HepG2 (cell line): ENCODE results near the gene SOX5. TPM values are rescaled to one million over a fixed set of nuclear protein-coding genes. Genes with fewer than 3 reads are reported as not detected.

Source experiments
- ATAC-seq: fragments of 200-7000 bp; cut with Tn5 transposase; 3 replicates; pipeline ENCODE4 v1.9.1; 2020; ENCODE audit warnings: mild to moderate bottlenecking, moderate library complexity
- BruUV-seq: library from RNA; stranded (reverse); fragments of 400-500 nt; replicated peaks from 2 replicates; lab custom pipeline; 2021; lab: Mats Ljungman, UMichigan
- CTCF ChIA-PET: fragments of 300-600 bp; formaldehyde crosslinking; extraction: SDS; loops from one replicate; lab custom pipeline; 2021; ENCODE audit warnings: low total read pairs, inconsistent platforms, low intra/inter-chr PET ratio; lab: Yijun Ruan, JAX
- POLR2A ChIA-PET: fragments of 350-600 bp; sonication (Branson Sonifier 250); formaldehyde crosslinking; loops from one replicate; lab custom pipeline; 2020; ENCODE audit warnings: antibody characterized with exemption, inconsistent platforms; lab: Yijun Ruan, JAX
- DNase-seq: peaks from one replicate; pipeline ENCODE4 v3.0.0-alpha.2; 2015; ENCODE audit warnings: low spot score
- FAIRE-seq: peaks from 3 replicates; lab custom pipeline; 2011; peaks lifted over from hg19 to GRCh38; lab: Jason Lieb, UNC
- H2AFZ ChIP-seq: one replicate; pipeline ENCODE4 v1.6.1; 2011; ENCODE audit warnings: low read length, inconsistent platforms
- H3K27ac ChIP-seq: fragments of 300-600 bp; 3 replicates; pipeline ENCODE4 v1.8.0; 2011; ENCODE audit warnings: mixed run types, mild to moderate bottlenecking, mixed read lengths, low read length, inconsistent platforms; ENCODE audit not compliant: insufficient read depth; ENCODE audit errors: extremely low read length
- H3K27me3 ChIP-seq, 2 experiments: fragments of 200-600 bp in 1 of 2; 2 replicates in 1 of 2; 3 replicates in 1 of 2; pipeline versions ENCODE4 v1.6.0 to v1.8.0; 2011; ENCODE audit warnings: low read length in 2 of 2, mild to moderate bottlenecking in 2 of 2, moderate library complexity in 2 of 2, inconsistent platforms in 1 of 2; ENCODE audit not compliant: insufficient read depth in 2 of 2, control insufficient read depth in 1 of 2
- H3K36me3 ChIP-seq, 2 experiments: fragments of 200-600 bp in 1 of 2; replicated peaks in 1 of 2; 2 replicates in 1 of 2; 3 replicates in 1 of 2; pipeline versions ENCODE4 v1.5.1 to v1.8.0; 2011; ENCODE audit warnings: low read length in 2 of 2, inconsistent platforms in 1 of 2; ENCODE audit not compliant: insufficient read depth in 2 of 2, control insufficient read depth in 1 of 2
- H3K4me1 ChIP-seq: 2 replicates; pipeline ENCODE4 v1.5.1; 2012; ENCODE audit warnings: low read length, inconsistent platforms; ENCODE audit not compliant: insufficient read depth
- H3K4me2 ChIP-seq: 2 replicates; pipeline ENCODE4 v1.6.0; 2011; ENCODE audit warnings: low read depth, low read length, inconsistent platforms
- H3K4me3 ChIP-seq, 3 experiments: fragments of 200-600 bp in 1 of 3; sonication (generic), shearing (Covaris generic) in 1 of 3; replicated peaks in 1 of 3; 2 replicates each; pipeline ENCODE4 v1.5.1; 2011 to 2016; ENCODE audit warnings: low read length in 3 of 3, inconsistent platforms in 2 of 3, low read depth in 2 of 3, mild to moderate bottlenecking in 2 of 3, control low read depth in 1 of 3, mixed read lengths in 1 of 3; ENCODE audit not compliant: insufficient read depth in 1 of 3
- H3K79me2 ChIP-seq: one replicate; pipeline ENCODE4 v1.6.1; 2011; ENCODE audit warnings: low read length, inconsistent platforms; ENCODE audit not compliant: insufficient read depth
- H3K9ac ChIP-seq: 2 replicates; pipeline ENCODE4 v1.6.0; 2011; ENCODE audit warnings: mild to moderate bottlenecking, low read depth, low read length, inconsistent platforms; ENCODE audit not compliant: insufficient read depth
- H3K9me3 ChIP-seq: 2 replicates; pipeline ENCODE4 v1.5.1; 2012; ENCODE audit warnings: mild to moderate bottlenecking, low read length
- H4K20me1 ChIP-seq: 2 replicates; pipeline ENCODE4 v1.6.0; 2011; ENCODE audit warnings: inconsistent platforms, mild to moderate bottlenecking, low read length, moderate library complexity; ENCODE audit not compliant: insufficient read depth
- ELF4 ChIP-seq: sonication (generic); formaldehyde crosslinking; IDR thresholded peaks from 2 replicates; pipeline ENCODE4 v1.5.0; 2020; ENCODE audit warnings: missing genetic modification reagents, mild to moderate bottlenecking, moderate library complexity, borderline replicate concordance
- FOXA3 ChIP-seq: IDR thresholded peaks from 2 replicates; pipeline ENCODE4 v1.6.1; 2016; ENCODE audit warnings: missing genetic modification reagents, missing compliant biosample characterization
- GZF1 ChIP-seq: sonication (generic); formaldehyde crosslinking; IDR thresholded peaks from 2 replicates; pipeline ENCODE4 v1.5.1; 2020; ENCODE audit warnings: mild to moderate bottlenecking, missing genetic modification reagents
- KDM1A ChIP-seq: IDR thresholded peaks from 2 replicates; pipeline ENCODE4 v1.6.1; 2016; ENCODE audit warnings: missing compliant biosample characterization
- MBNL3 ChIP-seq: fragments of 250-450 bp; sonication (Bioruptor Pico); conservative IDR thresholded peaks from 2 replicates; pipeline ENCODE4 v1.8.0; 2022; ENCODE audit warnings: mild to moderate bottlenecking, inconsistent platforms
- PAXIP1 ChIP-seq: sonication (generic); formaldehyde crosslinking; conservative IDR thresholded peaks from 2 replicates; pipeline ENCODE4 v1.4.0; 2020; ENCODE audit warnings: mild to moderate bottlenecking, missing genetic modification reagents, moderate library complexity
- SETDB1 ChIP-seq: sonication (generic); formaldehyde crosslinking; IDR thresholded peaks from 2 replicates; pipeline ENCODE4 v1.5.1; 2020; ENCODE audit warnings: missing genetic modification reagents, mild to moderate bottlenecking, borderline replicate concordance
- THYN1 ChIP-seq: sonication (generic); formaldehyde crosslinking; IDR thresholded peaks from 2 replicates; pipeline ENCODE4 v1.8.1; 2023; ENCODE audit warnings: low read depth, mild to moderate bottlenecking, moderate library complexity, missing genetic modification reagents, borderline replicate concordance
- ZKSCAN5 ChIP-seq: sonication (generic); formaldehyde crosslinking; IDR thresholded peaks from 2 replicates; pipeline ENCODE4 v1.5.1; 2020; ENCODE audit warnings: mild to moderate bottlenecking, missing genetic modification reagents
- ZNF121 ChIP-seq: sonication (generic); formaldehyde crosslinking; IDR thresholded peaks from 2 replicates; pipeline ENCODE4 v1.5.0; 2020; ENCODE audit warnings: mild to moderate bottlenecking, missing genetic modification reagents
- ZNF432 ChIP-seq: sonication (generic); formaldehyde crosslinking; IDR thresholded peaks from 2 replicates; pipeline ENCODE4 v1.5.0; 2020; ENCODE audit warnings: missing genetic modification reagents, mild to moderate bottlenecking, borderline replicate concordance
- ZNF484 ChIP-seq: sonication (generic); formaldehyde crosslinking; IDR thresholded peaks from 2 replicates; pipeline ENCODE4 v1.5.1; 2020; ENCODE audit warnings: mild to moderate bottlenecking, low read depth, missing genetic modification reagents, borderline replicate concordance
- ZNF501 ChIP-seq: sonication (generic); formaldehyde crosslinking; IDR thresholded peaks from 2 replicates; pipeline ENCODE4 v1.5.1; 2020; ENCODE audit warnings: mild to moderate bottlenecking, moderate library complexity, missing genetic modification reagents
- ZSCAN22 ChIP-seq: sonication (generic); formaldehyde crosslinking; IDR thresholded peaks from 2 replicates; pipeline ENCODE4 v1.4.0; 2020; ENCODE audit warnings: mild to moderate bottlenecking, missing genetic modification reagents
- WGBS: methylation state at CpG from one replicate; pipeline ENCODE4 v1.1.6; 2017; ENCODE audit warnings: low lambda C conversion rate; 5-methylcytosine and 5-hydroxymethylcytosine counted together
- in situ Hi-C: cut with HindIII; loops from 2 replicates; pipeline ENCODE4 v1.10.0; 2017; ENCODE audit warnings: low pct_unique_long_range_greater_than_20kb; ENCODE audit not compliant: extremely low pct_ligation_motif_present
- intact Hi-C: fragments of 100-400 bp; cut with micrococcal nuclease; formaldehyde crosslinking; loops from one replicate; pipeline ENCODE4 v1.10.0; 2022; ENCODE audit not compliant: unreplicated experiment
- polyA plus RNA-seq, 8 experiments: library from polyadenylated mRNA; depleted of rRNA in 3 of 8; stranded (reverse) in 7 of 8; unstranded in 1 of 8; fragments of >200 nt; fragmentation: Illumina TruSeq in 4 of 8; extraction: Trizol in 4 of 8; gene quantifications; 2 replicates each; pipeline versions ENCODE4 v1.2.1 to v1.2.3, GENCODE V29; 2011 to 2016; ENCODE audit warnings: low read depth in 4 of 8, missing spikeins in 1 of 8, mixed read lengths in 1 of 8; ENCODE audit not compliant: insufficient read depth in 1 of 8
- total RNA-seq, 5 experiments: library from RNA; depleted of rRNA; stranded (reverse); fragments of >200 nt; fragmentation: Illumina TruSeq; extraction: Trizol; gene quantifications; 2 replicates each; pipeline ENCODE4 v1.2.3, GENCODE V29; 2016; ENCODE audit warnings: low read depth in 1 of 5
- TF ChIP-seq, protein P1 (sequence below): sonication (generic); formaldehyde crosslinking; IDR thresholded peaks from 2 replicates; pipeline ENCODE4 v1.4.0; 2020; ENCODE audit warnings: missing genetic modification reagents
- TF ChIP-seq, protein P2 (sequence below): sonication (generic); formaldehyde crosslinking; IDR thresholded peaks from 2 replicates; pipeline ENCODE4 v1.5.1; 2020; ENCODE audit warnings: missing genetic modification reagents, mild to moderate bottlenecking, borderline replicate concordance

SOX5 gene
- total and polyA plus RNA-seq, 2 of the 13 experiments (the other 11 are each of a cell fraction or from before 2014, with no cell fraction given) = 18.5 to 76.4 TPM

- TF ChIP-seq PAXIP1 (CRISPR knock-in tag) (no peak), ZNF501 (no peak), ZNF121 (CRISPR knock-in tag) (no peak), ZKSCAN5 (CRISPR knock-in tag) (no peak), THYN1 (no peak)
- TF ChIP-seq, all 625 proteins: peak for 0
Measured at GRCh38 chr12:23566133-23566532, 383.3 kb downstream of the SOX5 start (continued).

DNA sequence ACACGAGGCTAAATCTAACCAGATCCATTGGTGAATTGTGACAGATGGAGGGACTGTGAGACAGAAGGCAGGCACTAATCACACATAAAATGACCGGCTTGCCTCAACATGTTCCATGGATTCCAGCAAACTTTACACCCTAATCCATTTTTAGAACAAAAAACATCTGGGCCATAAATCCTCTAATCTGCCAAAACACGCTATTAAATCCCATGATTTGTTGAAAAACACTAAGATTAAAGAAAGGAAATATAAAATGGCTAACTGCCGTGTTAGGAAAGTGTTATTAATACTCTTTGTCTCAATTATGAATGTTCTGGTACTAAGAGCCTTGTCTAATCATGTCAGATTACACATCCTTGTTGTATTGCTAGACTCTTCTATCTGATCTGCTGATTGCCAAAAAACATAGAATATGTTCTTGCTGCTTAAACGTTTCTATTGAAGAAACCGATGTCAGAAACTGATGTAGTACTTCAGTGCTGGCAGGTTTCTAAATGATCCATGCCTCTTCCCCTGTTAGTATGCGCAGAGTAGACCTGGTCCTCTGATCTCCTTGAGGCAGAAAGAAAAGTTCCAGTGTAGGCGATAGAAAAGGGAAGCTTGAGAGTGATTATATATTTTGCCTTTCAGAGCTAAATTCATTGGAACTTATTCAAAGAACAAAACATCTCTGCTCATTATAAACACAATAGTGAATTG is 384.9 kb downstream of the SOX5 start:
- DNase-seq = no peak
- ChIA-PET CTCF (no interaction called here), POLR2A (no interaction called here)
- 97% methylated on average over 8 of the region's 8 CpGs for WGBS
- H3K4me2 ChIP-seq = no peak overlapping the region
- ATAC-seq = no peak
- in situ Hi-C loops (no loop called here), intact Hi-C loops (no loop called here)
- no peaks in the 10 kb centered on the region for H3K9me3 ChIP-seq
- H3K36me3 ChIP-seq = peaks cover 9 to 46% of the 10 kb centered on the region in 2 experiments
- H3K9ac ChIP-seq = no peak overlapping the region
- H3K27me3 ChIP-seq = no peaks in the 10 kb centered on the region
- H3K27ac ChIP-seq = no peak overlapping the region
- no peak overlapping the region for H2AFZ ChIP-seq
- no peaks in the 10 kb centered on the region for H4K20me1 ChIP-seq
- FAIRE-seq = no peak
- H3K4me3 ChIP-seq = no peak overlapping the region
- no peaks in the 10 kb centered on the region for H3K4me1 ChIP-seq
- no peaks in the 10 kb centered on the region for H3K79me2 ChIP-seq
- BruUV-seq = no TSS peak
- TF ChIP-seq KDM1A (CRISPR knock-in tag) (no peak), ZNF484 (CRISPR knock-in tag) (no peak), MBNL3 (CRISPR knock-in tag) (no peak), ELF4 (CRISPR knock-in tag) (no peak), GZF1 (no peak), SETDB1 (CRISPR knock-in tag) (no peak), ZNF432 (no peak), ZSCAN22 (no peak), FOXA3 (CRISPR knock-in tag) (no peak)
- TF ChIP-seq, protein P1, sequence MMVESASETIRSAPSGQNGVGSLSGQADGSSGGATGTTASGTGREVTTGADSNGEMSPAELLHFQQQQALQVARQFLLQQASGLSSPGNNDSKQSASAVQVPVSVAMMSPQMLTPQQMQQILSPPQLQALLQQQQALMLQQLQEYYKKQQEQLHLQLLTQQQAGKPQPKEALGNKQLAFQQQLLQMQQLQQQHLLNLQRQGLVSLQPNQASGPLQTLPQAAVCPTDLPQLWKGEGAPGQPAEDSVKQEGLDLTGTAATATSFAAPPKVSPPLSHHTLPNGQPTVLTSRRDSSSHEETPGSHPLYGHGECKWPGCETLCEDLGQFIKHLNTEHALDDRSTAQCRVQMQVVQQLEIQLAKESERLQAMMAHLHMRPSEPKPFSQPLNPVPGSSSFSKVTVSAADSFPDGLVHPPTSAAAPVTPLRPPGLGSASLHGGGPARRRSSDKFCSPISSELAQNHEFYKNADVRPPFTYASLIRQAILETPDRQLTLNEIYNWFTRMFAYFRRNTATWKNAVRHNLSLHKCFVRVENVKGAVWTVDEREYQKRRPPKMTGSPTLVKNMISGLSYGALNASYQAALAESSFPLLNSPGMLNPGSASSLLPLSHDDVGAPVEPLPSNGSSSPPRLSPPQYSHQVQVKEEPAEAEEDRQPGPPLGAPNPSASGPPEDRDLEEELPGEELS (CRISPR knock-in tag) = no peak
- TF ChIP-seq, protein P2, sequence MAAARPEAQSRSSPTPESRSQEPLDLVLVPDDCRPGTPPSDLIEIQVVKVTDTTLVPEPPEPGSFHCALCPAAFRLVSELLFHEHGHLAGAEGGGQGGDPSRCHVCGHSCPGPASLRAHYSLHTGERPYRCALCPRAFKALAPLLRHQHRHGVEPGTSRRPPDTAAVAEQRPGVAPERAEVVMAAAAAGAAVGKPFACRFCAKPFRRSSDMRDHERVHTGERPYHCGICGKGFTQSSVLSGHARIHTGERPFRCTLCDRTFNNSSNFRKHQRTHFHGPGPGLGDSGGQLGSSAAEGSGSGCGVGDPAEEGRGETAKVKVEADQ (CRISPR knock-in tag) = no peak
